Transverse colon (tissue), 4 donors: ENCODE results near the gene DTD1. TPM values are rescaled to one million over a fixed set of nuclear protein-coding genes. Genes with fewer than 3 reads are reported as not detected.

Experiments
- DNase-seq: peaks from one replicate; pipeline ENCODE4 v3.0.0-alpha.2; 2019
- H3K27ac ChIP-seq, 4 donors: fragments of 200-600 bp; sonication (generic); 2 replicates each; pipeline ENCODE4 v1.5.1; 2016 to 2018; ENCODE audit warnings: inconsistent platforms in 4 of 4
- H3K27me3 ChIP-seq: fragments of 200-600 bp; sonication (generic); 2 replicates; pipeline ENCODE4 v1.5.1; 2017; ENCODE audit warnings: inconsistent platforms
- H3K36me3 ChIP-seq, 4 donors: fragments of 200-600 bp; sonication (generic); 2 replicates each; pipeline ENCODE4 v1.5.1; 2017 to 2019; ENCODE audit warnings: inconsistent platforms in 4 of 4
- H3K4me1 ChIP-seq, 4 donors: fragments of 200-600 bp; sonication (generic); 2 replicates each; pipeline ENCODE4 v1.5.1; 2017 to 2020; ENCODE audit warnings: inconsistent platforms in 4 of 4
- H3K4me3 ChIP-seq, 4 donors: fragments of 200-600 bp; sonication (generic); 1 replicate in 1 of 4; 2 replicates in 3 of 4; pipeline versions ENCODE4 v1.5.1 to v1.6.1; 2017 to 2019; ENCODE audit warnings: inconsistent platforms in 4 of 4
- H3K9me3 ChIP-seq, 2 donors: fragments of 200-600 bp; sonication (generic); 2 replicates each; pipeline ENCODE4 v1.5.1; 2017 to 2019; ENCODE audit warnings: inconsistent platforms in 2 of 2
- EP300 ChIP-seq: sonication (generic); formaldehyde crosslinking; IDR thresholded peaks from one replicate; pipeline ENCODE4 v1.6.1; 2017; ENCODE audit warnings: antibody characterized with exemption, low read depth
- POLR2A ChIP-seq: fragments of 450-650 bp; IDR thresholded peaks from one replicate; pipeline ENCODE4 v1.6.1; 2016; ENCODE audit warnings: antibody characterized with exemption, mild to moderate bottlenecking, moderate library complexity
- POLR2AphosphoS5 ChIP-seq, 3 donors: sonication (generic); formaldehyde crosslinking; IDR thresholded peaks; one replicate each; pipeline ENCODE4 v1.6.1; 2016; ENCODE audit warnings: antibody characterized with exemption in 3 of 3
- WGBS, 2 donors: methylation state at CpG; one replicate each; pipeline ENCODE4 v1.1.5; 2018; ENCODE audit warnings: low coverage in 1 of 2; 5-methylcytosine and 5-hydroxymethylcytosine counted together
- in situ Hi-C, 4 donors: fragments of 200-750 bp; cut with MboI; loops; one replicate each; pipeline versions ENCODE4 v1.15.0 to v1.15.1; 2017; ENCODE audit warnings: low sequenced_read_pairs in 3 of 4, low pct_ligation_motif_present in 1 of 4, low pct_unique_long_range_greater_than_20kb in 1 of 4
- intact Hi-C: fragments of 100-400 bp; cut with DNase I; formaldehyde crosslinking; loops from one replicate; pipeline ENCODE4 v1.15.1; 2023; ENCODE audit warnings: low total_unique reads
- total RNA-seq, 4 donors: library from RNA; depleted of rRNA; stranded (reverse); fragments of >200 nt; gene quantifications; one replicate each; pipeline ENCODE4 v1.1.0, GENCODE V29; 2016
- TF ChIP-seq, protein P1 (sequence below), 5 experiments: fragments of 200-600 bp in 3 of 5; fragments of 450-650 bp in 2 of 5; sonication (generic) in 3 of 5; IDR thresholded peaks; 1 replicate in 2 of 5; 2 replicates in 3 of 5; pipeline ENCODE4 v1.5.1; 2016 to 2017; ENCODE audit warnings: antibody characterized with exemption in 5 of 5, inconsistent platforms in 3 of 5, mild to moderate bottlenecking in 2 of 5, moderate library complexity in 1 of 5

The DTD1 gene
- total RNA-seq, 4 donors from 2014 or later = 3.7 to 17.6 (median 9.8) TPM

- no peak overlapping the region for H3K27ac ChIP-seq
- WGBS, 2 donors = 80 to 97% methylated on average over 1 to 9 of the region's 9 CpGs
- H3K36me3 ChIP-seq = no peaks in the 10 kb centered on the region
- DNase-seq = no peak
- in situ Hi-C loops = no loop called here
- TF ChIP-seq POLR2A = no peak
- TF ChIP-seq, protein P1, sequence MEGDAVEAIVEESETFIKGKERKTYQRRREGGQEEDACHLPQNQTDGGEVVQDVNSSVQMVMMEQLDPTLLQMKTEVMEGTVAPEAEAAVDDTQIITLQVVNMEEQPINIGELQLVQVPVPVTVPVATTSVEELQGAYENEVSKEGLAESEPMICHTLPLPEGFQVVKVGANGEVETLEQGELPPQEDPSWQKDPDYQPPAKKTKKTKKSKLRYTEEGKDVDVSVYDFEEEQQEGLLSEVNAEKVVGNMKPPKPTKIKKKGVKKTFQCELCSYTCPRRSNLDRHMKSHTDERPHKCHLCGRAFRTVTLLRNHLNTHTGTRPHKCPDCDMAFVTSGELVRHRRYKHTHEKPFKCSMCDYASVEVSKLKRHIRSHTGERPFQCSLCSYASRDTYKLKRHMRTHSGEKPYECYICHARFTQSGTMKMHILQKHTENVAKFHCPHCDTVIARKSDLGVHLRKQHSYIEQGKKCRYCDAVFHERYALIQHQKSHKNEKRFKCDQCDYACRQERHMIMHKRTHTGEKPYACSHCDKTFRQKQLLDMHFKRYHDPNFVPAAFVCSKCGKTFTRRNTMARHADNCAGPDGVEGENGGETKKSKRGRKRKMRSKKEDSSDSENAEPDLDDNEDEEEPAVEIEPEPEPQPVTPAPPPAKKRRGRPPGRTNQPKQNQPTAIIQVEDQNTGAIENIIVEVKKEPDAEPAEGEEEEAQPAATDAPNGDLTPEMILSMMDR (IDR thresholded peaks at IDR 0.05) = no peak
- H3K9me3 ChIP-seq = no peaks in the 10 kb centered on the region
- intact Hi-C loops = no loop called here
- no peaks in the 10 kb centered on the region for H3K27me3 ChIP-seq
- no peak overlapping the region for H3K4me3 ChIP-seq
- H3K4me1 ChIP-seq = no peaks in the 10 kb centered on the region
These were observed 85.0 kb downstream of the DTD1 start for GRCh38 chr20:18672834-18673233.

DNA sequence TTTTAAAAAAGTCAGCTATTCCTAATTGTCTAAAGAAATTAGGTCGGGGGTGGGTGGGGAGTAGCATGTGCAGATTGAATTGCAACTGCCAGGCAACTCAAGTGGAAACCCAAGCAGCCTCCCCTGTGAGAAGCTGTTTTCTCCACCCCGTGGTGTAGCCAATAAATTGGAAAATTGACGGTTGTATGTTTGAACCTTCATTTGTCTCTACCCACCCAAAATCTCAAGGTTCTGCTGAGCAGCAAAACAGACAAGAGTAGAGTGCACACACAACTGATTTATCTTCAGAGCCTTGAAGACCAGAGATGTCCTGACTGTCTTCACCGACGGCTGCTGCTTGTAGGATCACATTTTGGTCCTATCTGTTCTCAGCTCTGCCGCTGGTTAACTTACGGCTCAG is 88.5 kb downstream of the DTD1 start:
- TF ChIP-seq POLR2A (no peak), EP300 (no peak)
- TF ChIP-seq, protein P1 (IDR thresholded peaks at IDR 0.05) = no peak
- intact Hi-C loops = no loop called here
- H3K4me3 ChIP-seq = no peak overlapping the region
- WGBS, 2 donors = 87 to 96% methylated on average over 6 to 7 of the region's 7 CpGs
- H3K27me3 ChIP-seq = no peaks in the 10 kb centered on the region
- H3K36me3 ChIP-seq = no peaks in the 10 kb centered on the region
- H3K27ac ChIP-seq = no peak overlapping the region
- no peaks in the 10 kb centered on the region for H3K9me3 ChIP-seq
- no peak for DNase-seq
- H3K4me1 ChIP-seq = no peaks in the 10 kb centered on the region
- in situ Hi-C loops = no loop called here

- in situ Hi-C loops (no loop called here), intact Hi-C loops (no loop called here)
- Histone ChIP-seq H3K27me3 (no peaks in the 10 kb centered on the region), H3K27ac (no peak overlapping the region), H3K36me3 (no peaks in the 10 kb centered on the region), H3K4me3 (no peak overlapping the region), H3K4me1 (no peaks in the 10 kb centered on the region), H3K9me3 (no peaks in the 10 kb centered on the region)
- 46 to 71% methylated on average over 2 to 4 of the region's 4 CpGs for WGBS, 2 donors
- DNase-seq = no peak
- TF ChIP-seq, protein P1 (IDR thresholded peaks at IDR 0.05) = no peak
- TF ChIP-seq POLR2AphosphoS5 (IDR thresholded peaks at IDR 0.05) = no peak
- TF ChIP-seq EP300 = no peak
- no peak for TF ChIP-seq POLR2A
These were observed 89.3 kb downstream of the DTD1 start for GRCh38 chr20:18677126-18677525.

- no peaks in the 10 kb centered on the region for H3K4me1 ChIP-seq
- no peak overlapping the region for H3K4me3 ChIP-seq
- no peak overlapping the region for H3K27ac ChIP-seq
- no peak for DNase-seq
- H3K9me3 ChIP-seq = no peaks in the 10 kb centered on the region
- H3K27me3 ChIP-seq = no peaks in the 10 kb centered on the region
- WGBS, 2 donors = 56 to 77% methylated on average over 5 to 10 of the region's 10 CpGs
- in situ Hi-C loops (no loop called here), intact Hi-C loops (no loop called here)
- TF ChIP-seq EP300 = no peak
- no peak for TF ChIP-seq POLR2A
- TF ChIP-seq POLR2AphosphoS5 (IDR thresholded peaks at IDR 0.05) = no peak
- TF ChIP-seq, protein P1 (IDR thresholded peaks at IDR 0.05) = no peak
- no peaks in the 10 kb centered on the region for H3K36me3 ChIP-seq
These were observed 90.9 kb downstream of the DTD1 start for GRCh38 chr20:18678549-18679419.
